Inflammatory macrophage treated with lipopolysaccharide for 4 hours (primary cell): ENCODE results near the gene PAX7.

Experiments
- DNase-seq: peaks from one replicate; pipeline ENCODE4 v3.0.0-alpha.2; 2020

PAX7 gene

GRCh38 chr1:18642278-18643095 lies 11.8 kb downstream of the PAX7 start:
- DNase-seq, result no peak

- no peak for DNase-seq
These were observed 12.7 kb downstream of the PAX7 start for GRCh38 chr1:18643154-18644012.

- no peak for DNase-seq
These were observed 13.4 kb downstream of the PAX7 start for GRCh38 chr1:18644013-18644399.

- DNase-seq, result no peak
These were observed 13.8 kb downstream of the PAX7 start for GRCh38 chr1:18644446-18644845.

GRCh38 chr1:18644973-18645746 lies 14.5 kb downstream of the PAX7 start:
- no peak for DNase-seq

GRCh38 chr1:18645747-18646090 lies 15.1 kb downstream of the PAX7 start:
- no peak for DNase-seq

- no peak for DNase-seq
These were observed 15.6 kb downstream of the PAX7 start for GRCh38 chr1:18646091-18646785.

GRCh38 chr1:18646786-18647410 lies 16.3 kb downstream of the PAX7 start:
- no peak for DNase-seq

- DNase-seq, result no peak
These were observed 17.1 kb downstream of the PAX7 start for GRCh38 chr1:18647681-18648214.

- DNase-seq, result no peak
These were observed 19.2 kb downstream of the PAX7 start for GRCh38 chr1:18649693-18650370.

- DNase-seq, result no peak
These were observed 21.1 kb downstream of the PAX7 start for GRCh38 chr1:18651713-18652112.

GRCh38 chr1:18652791-18653190 lies 22.1 kb downstream of the PAX7 start:
- DNase-seq, result no peak

GRCh38 chr1:18653367-18653766 lies 22.7 kb downstream of the PAX7 start:
- DNase-seq, result no peak

- no peak for DNase-seq
These were observed 23.3 kb downstream of the PAX7 start for GRCh38 chr1:18653916-18654315.

GRCh38 chr1:18654599-18654998 lies 24.0 kb downstream of the PAX7 start:
- DNase-seq, result no peak

GRCh38 chr1:18657506-18658201 lies 27.0 kb downstream of the PAX7 start:
- DNase-seq, result no peak

GRCh38 chr1:18658831-18659230 lies 28.2 kb downstream of the PAX7 start:
- DNase-seq, result no peak

- DNase-seq, result no peak
These were observed 31.0 kb downstream of the PAX7 start for GRCh38 chr1:18661404-18662285.

GRCh38 chr1:18662286-18662639 lies 31.6 kb downstream of the PAX7 start:
- DNase-seq, result no peak
